GM23338 (cell line): ENCODE measurements around the gene MPPED2. TPM values are rescaled to one million over a fixed set of nuclear protein-coding genes. Genes with fewer than 3 reads are reported as not detected.

Experiments used
- ATAC-seq: fragments of 200-7000 bp; cut with Tn5 transposase; 3 replicates; pipeline ENCODE4 v1.9.1; 2020
- DNase-seq: peaks from one replicate; pipeline ENCODE4 v3.0.0-alpha.2; 2015; ENCODE audit warnings: low spot score
- H2AFZ ChIP-seq: fragments of 200-600 bp; sonication (generic); 2 replicates; pipeline ENCODE4 v1.8.0; 2016; ENCODE audit warnings: antibody characterized with exemption, mild to moderate bottlenecking, moderate library complexity
- H3F3A ChIP-seq: fragments of 200-600 bp; sonication (generic); replicated peaks from 2 replicates; pipeline ENCODE4 v1.8.0; 2017; ENCODE audit warnings: antibody characterized with exemption, mixed run types, low read depth
- H3K27ac ChIP-seq: fragments of 200-600 bp; sonication (generic); 2 replicates; pipeline ENCODE4 v1.6.1; 2016; ENCODE audit warnings: low read depth
- H3K27me3 ChIP-seq: fragments of 200-600 bp; sonication (generic); 2 replicates; pipeline ENCODE4 v1.8.0; 2016; ENCODE audit warnings: mild to moderate bottlenecking, mixed run types, moderate library complexity; ENCODE audit not compliant: insufficient read depth
- H3K36me3 ChIP-seq: fragments of 200-600 bp; sonication (generic); 2 replicates; pipeline ENCODE4 v1.8.0; 2016; ENCODE audit warnings: mild to moderate bottlenecking; ENCODE audit not compliant: insufficient read depth
- H3K4me1 ChIP-seq: fragments of 200-600 bp; sonication (generic); 2 replicates; pipeline ENCODE4 v1.8.0; 2016; ENCODE audit warnings: mild to moderate bottlenecking, moderate library complexity; ENCODE audit not compliant: insufficient read depth
- H3K4me2 ChIP-seq: fragments of 200-600 bp; sonication (generic); 2 replicates; pipeline ENCODE4 v1.7.1; 2017; ENCODE audit warnings: mixed run types
- H3K4me3 ChIP-seq: fragments of 200-600 bp; sonication (generic); 2 replicates; pipeline ENCODE4 v1.6.1; 2016; ENCODE audit warnings: mixed run types
- H3K79me2 ChIP-seq: fragments of 200-600 bp; sonication (generic); replicated peaks from 2 replicates; pipeline ENCODE4 v1.8.0; 2017; ENCODE audit warnings: mild to moderate bottlenecking; ENCODE audit not compliant: insufficient read depth
- H3K9me2 ChIP-seq: fragments of 200-600 bp; sonication (generic); 2 replicates; pipeline ENCODE4 v1.8.0; 2017; ENCODE audit not compliant: insufficient read depth
- H4K20me1 ChIP-seq: fragments of 200-600 bp; sonication (generic); replicated peaks from 2 replicates; pipeline ENCODE4 v1.8.0; 2017; ENCODE audit warnings: mild to moderate bottlenecking; ENCODE audit not compliant: insufficient read depth
- H3K27ac Mint-ChIP-seq: 2 replicates; pipeline ENCODE4 v1.8.0; 2020; ENCODE audit warnings: inconsistent platforms, mild to moderate bottlenecking, moderate library complexity, mixed read lengths
- H3K27me3 Mint-ChIP-seq: 3 replicates; pipeline ENCODE4 v1.8.0; 2022; ENCODE audit warnings: low read depth, mild to moderate bottlenecking, moderate library complexity, mixed read lengths, inconsistent platforms; ENCODE audit not compliant: insufficient read depth, poor library complexity
- H3K36me3 Mint-ChIP-seq: 3 replicates; pipeline ENCODE4 v1.8.0; 2021; ENCODE audit warnings: low read depth, mild to moderate bottlenecking, inconsistent platforms, moderate library complexity, mixed read lengths
- H3K4me1 Mint-ChIP-seq: 3 replicates; pipeline ENCODE4 v1.8.0; 2020; ENCODE audit warnings: mild to moderate bottlenecking, inconsistent platforms, mixed read lengths
- H3K4me3 Mint-ChIP-seq: 3 replicates; pipeline ENCODE4 v1.8.0; 2021; ENCODE audit warnings: moderate library complexity, mild to moderate bottlenecking, inconsistent platforms, mixed read lengths
- H3K9me3 Mint-ChIP-seq: 3 replicates; pipeline ENCODE4 v1.8.0; 2020; ENCODE audit warnings: moderate library complexity, mild to moderate bottlenecking, inconsistent platforms, mixed read lengths
- CREB1 ChIP-seq: fragments of 250-450 bp; sonication (Bioruptor Pico); IDR thresholded peaks from 2 replicates; pipeline ENCODE4 v1.5.0; 2020; ENCODE audit warnings: low read depth, mild to moderate bottlenecking, moderate library complexity
- CTCF ChIP-seq, 2 experiments: fragments of 200-600 bp in 1 of 2; sonication (generic) in 1 of 2; conservative IDR thresholded peaks; 2 replicates each; pipeline versions ENCODE4 v1.5.1 to v1.6.1; 2016 to 2017; ENCODE audit warnings: antibody characterized with exemption in 2 of 2, low read depth in 2 of 2, mild to moderate bottlenecking in 2 of 2, moderate library complexity in 1 of 2
- EZH2 ChIP-seq: fragments of 200-600 bp; sonication (generic); IDR thresholded peaks from one replicate; pipeline ENCODE4 v1.8.0; 2017; ENCODE audit warnings: antibody characterized with exemption, mild to moderate bottlenecking, low read depth; ENCODE audit not compliant: unreplicated experiment
- EZH2phosphoT487 ChIP-seq: fragments of 200-600 bp; sonication (generic); IDR thresholded peaks from one replicate; pipeline ENCODE4 v1.8.1; 2018; ENCODE audit warnings: antibody characterized with exemption; ENCODE audit not compliant: unreplicated experiment
- JUNB ChIP-seq: IDR thresholded peaks from one replicate; pipeline ENCODE4 v1.6.1; 2016; ENCODE audit warnings: antibody characterized with exemption; ENCODE audit not compliant: unreplicated experiment
- NANOG ChIP-seq: IDR thresholded peaks from 2 replicates; pipeline ENCODE4 v1.6.1; 2016; ENCODE audit warnings: antibody characterized with exemption, borderline replicate concordance
- POLR2AphosphoS5 ChIP-seq: IDR thresholded peaks from 2 replicates; pipeline ENCODE4 v1.6.1; 2016; ENCODE audit warnings: antibody characterized with exemption, low read depth
- REST ChIP-seq: IDR thresholded peaks from one replicate; pipeline ENCODE4 v1.6.1; 2018; ENCODE audit warnings: antibody characterized with exemption; ENCODE audit not compliant: unreplicated experiment
- STAT1 ChIP-seq: IDR thresholded peaks from one replicate; pipeline ENCODE4 v1.6.1; 2016; ENCODE audit warnings: antibody characterized with exemption; ENCODE audit not compliant: unreplicated experiment
- ZNF114 ChIP-seq: fragments of 250-450 bp; sonication (Bioruptor Pico); IDR thresholded peaks from 2 replicates; pipeline ENCODE4 v1.5.0; 2020; ENCODE audit warnings: mild to moderate bottlenecking, moderate library complexity
- ZNF331 ChIP-seq: fragments of 250-450 bp; sonication (Bioruptor Pico); IDR thresholded peaks from 2 replicates; pipeline ENCODE4 v1.5.0; 2020; ENCODE audit warnings: low read depth, mild to moderate bottlenecking, moderate library complexity
- ZNF462 ChIP-seq: fragments of 250-450 bp; sonication (Bioruptor Pico); IDR thresholded peaks from 2 replicates; pipeline ENCODE4 v1.5.0; 2020; ENCODE audit warnings: mild to moderate bottlenecking, moderate library complexity
- polyA plus RNA-seq: library from polyadenylated mRNA; unstranded; fragments of >200 nt; fragmentation: Nextera tagmentation; extraction: Ambion mirVana; gene quantifications from 2 replicates; pipeline ENCODE4 v1.2.1, GENCODE V29; 2016
- total RNA-seq: library from RNA; depleted of rRNA; stranded (reverse); fragments of >200 nt; shearing (Covaris generic); gene quantifications from 2 replicates; pipeline ENCODE4 v1.2.3, GENCODE V29; 2014

The MPPED2 gene
- total and polyA plus RNA-seq, 2 experiments from 2014 or later = 4.4 to 6.8 TPM

- H3K4me3 Mint-ChIP-seq = no peak overlapping the region
- H3F3A ChIP-seq = no peaks in the 10 kb centered on the region
- H3K27me3 Mint-ChIP-seq = no peaks in the 10 kb centered on the region
- H3K9me3 Mint-ChIP-seq = no peaks in the 10 kb centered on the region
- peaks cover 17% of the 10 kb centered on the region for H3K4me1 ChIP-seq
- H3K4me3 ChIP-seq = no peak overlapping the region
- no peak overlapping the region for H3K27ac Mint-ChIP-seq
- ATAC-seq = no peak
- H4K20me1 ChIP-seq = no peaks in the 10 kb centered on the region
- peaks cover 39% of the 10 kb centered on the region for H3K4me1 Mint-ChIP-seq
- no peaks in the 10 kb centered on the region for H3K36me3 ChIP-seq
- no peak for DNase-seq
- H3K4me2 ChIP-seq = no peak overlapping the region
- no peaks in the 10 kb centered on the region for H3K9me2 ChIP-seq
- no peak overlapping the region for H2AFZ ChIP-seq
- TF ChIP-seq CTCF (conservative IDR thresholded peaks at IDR 0.05; ENCODE audit: low read depth in 2 of 2) (no peak), NANOG (no peak), ZNF114 (CRISPR knock-in tag) (no peak), EZH2phosphoT487 (no peak), ZNF462 (CRISPR knock-in tag) (no peak), EZH2 (no peak), STAT1 (no peak), CREB1 (CRISPR knock-in tag) (no peak), POLR2AphosphoS5 (no peak), JUNB (no peak), REST (no peak), ZNF331 (CRISPR knock-in tag) (no peak)
- no peaks in the 10 kb centered on the region for H3K27me3 ChIP-seq
- no peaks in the 10 kb centered on the region for H3K36me3 Mint-ChIP-seq
- H3K79me2 ChIP-seq = no peaks in the 10 kb centered on the region
- H3K27ac ChIP-seq = no peak overlapping the region
Measured at GRCh38 chr11:30426781-30427180, 159.4 kb downstream of the MPPED2 start.
